Measurements from ENCODE around the gene MAPK4. TPM values are rescaled to one million over a fixed set of nuclear protein-coding genes. Genes with fewer than 3 reads are reported as not detected.
A peak's percentile ranks its signal among the peaks of the same experiment; 100 is the strongest.

MAPK4 gene
- total RNA-seq, 2 donors from 2014 or later, result 19.9 to 64.4 TPM

- DNase-seq (no peak), ATAC-seq (no peak)
- intact Hi-C loops (cut with DNase I), result no loop called here
These were observed 103.9 kb downstream of the MAPK4 start for GRCh38 chr18:50663626-50664441.

DNA sequence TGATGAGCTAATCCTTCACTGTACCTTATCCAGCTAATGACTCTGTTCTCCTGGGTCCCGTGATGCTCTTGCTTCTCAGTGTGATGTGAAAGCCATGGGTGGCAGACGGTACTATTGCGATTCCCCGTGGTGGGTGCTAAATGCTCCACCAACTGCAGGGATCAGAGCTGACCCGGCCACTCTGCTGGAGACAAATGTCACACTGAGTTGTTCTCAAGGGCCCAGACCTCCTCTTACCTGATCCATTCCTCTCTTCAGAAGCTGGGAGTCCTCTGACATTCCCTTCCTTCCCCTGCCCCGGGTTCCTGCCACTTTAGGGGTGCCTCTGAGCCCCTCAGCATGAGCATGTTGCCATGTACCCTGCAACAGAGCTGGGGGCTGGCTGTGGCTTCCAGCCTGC, 105.1 kb downstream of the MAPK4 start:
- intact Hi-C loops (cut with DNase I), result no loop called here
- no peak for ATAC-seq
- no peak for DNase-seq

- DNase-seq, result peak; percentile 53
- ATAC-seq, result peak; percentile 79 to 85
- intact Hi-C loops (cut with DNase I), result no loop called here
These were observed 105.6 kb downstream of the MAPK4 start for GRCh38 chr18:50665519-50665918.

GRCh38 chr18:50666536-50666935, 106.6 kb downstream of the MAPK4 start:
- DNase-seq, result no peak
- intact Hi-C loops (cut with DNase I), result no loop called here
- no peak for ATAC-seq

DNA sequence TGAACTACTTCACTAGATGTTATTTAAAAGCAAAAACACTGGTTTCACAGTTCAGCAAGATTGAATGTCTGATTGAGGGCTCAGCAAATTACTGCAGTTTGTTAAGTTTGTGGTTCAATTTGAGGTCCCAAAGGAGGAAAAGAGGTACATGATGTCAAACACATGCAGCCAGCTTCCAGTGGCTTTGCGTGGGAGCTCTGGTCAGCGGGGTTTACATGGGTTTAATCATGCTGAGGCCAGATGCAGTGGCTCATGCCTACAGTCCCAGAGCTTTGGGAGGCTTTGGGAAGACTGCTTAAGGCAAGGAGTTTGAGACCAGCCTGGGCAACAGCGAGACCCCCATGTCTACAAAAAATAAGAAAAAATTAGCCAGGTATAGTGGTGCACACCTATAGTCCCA, 111.5 kb downstream of the MAPK4 start:
- intact Hi-C loops (cut with DNase I), result no loop called here
- no peak for ATAC-seq

GRCh38 chr18:50674307-50674980, 114.6 kb downstream of the MAPK4 start:
- ATAC-seq, result peak; percentile 90 to 91
- intact Hi-C loops (cut with DNase I), result no loop called here

More for the DNA sequence above, 111.5 kb downstream of the MAPK4 start:
- DNase-seq, result no peak

GRCh38 chr18:50675043-50675442, 115.2 kb downstream of the MAPK4 start:
- ATAC-seq (peak; percentile 2 to 66), DNase-seq (no peak)
- intact Hi-C loops (cut with DNase I), result no loop called here

More at GRCh38 chr18:50674307-50674980, 114.6 kb downstream of the MAPK4 start:
- DNase-seq, result no peak

DNA sequence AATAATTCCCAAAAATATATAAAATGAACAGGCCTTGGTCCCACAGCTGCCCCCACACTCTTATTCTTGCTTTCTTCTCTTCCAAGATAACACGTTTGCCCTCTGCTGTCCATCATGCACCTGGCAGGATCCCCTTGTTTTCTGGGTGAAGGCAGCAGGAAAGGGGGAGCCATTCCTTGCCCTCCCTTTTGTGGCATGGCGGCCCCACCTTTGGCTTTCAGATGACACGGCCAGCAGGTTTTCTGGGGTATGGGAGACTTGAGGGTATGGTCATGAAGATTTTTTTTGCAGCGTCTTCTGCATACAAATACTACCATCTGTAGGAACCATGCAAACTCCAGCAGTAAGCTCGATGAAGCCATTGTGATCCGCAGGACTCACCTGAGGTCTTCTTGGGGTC, 118.8 kb downstream of the MAPK4 start:
- ATAC-seq, result no peak
- DNase-seq, result no peak
- intact Hi-C loops (cut with DNase I), result no loop called here

GRCh38 chr18:50679056-50679455, 119.2 kb downstream of the MAPK4 start:
- DNase-seq (no peak), ATAC-seq (no peak)
- intact Hi-C loops (cut with DNase I), result no loop called here

DNA sequence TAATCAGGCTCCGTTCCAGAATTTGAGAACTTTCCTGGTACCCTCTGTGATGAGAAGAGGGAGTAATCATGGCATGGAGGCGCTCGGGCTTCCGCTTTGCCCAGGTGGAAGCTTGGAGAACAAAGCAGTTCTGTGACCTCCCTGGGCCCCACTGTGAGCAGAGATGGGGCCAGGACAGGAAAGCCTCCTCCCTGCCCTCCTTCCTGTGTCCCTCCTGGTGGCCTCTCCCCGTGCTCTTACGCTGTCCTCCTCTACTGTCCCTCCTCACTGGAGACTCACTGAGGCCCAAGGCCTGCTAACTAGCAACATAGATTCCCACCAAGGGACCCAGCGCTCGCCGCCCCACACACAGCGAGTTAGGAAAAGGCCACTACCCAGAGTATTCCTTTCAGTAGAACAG, 119.8 kb downstream of the MAPK4 start:
- ATAC-seq (no peak), DNase-seq (no peak)
- intact Hi-C loops (cut with DNase I), result no loop called here

- no peak for ATAC-seq
- intact Hi-C loops (cut with DNase I), result no loop called here
- DNase-seq, result no peak
These were observed 121.1 kb downstream of the MAPK4 start for GRCh38 chr18:50680966-50681365.

GRCh38 chr18:50682852-50683251, 123.0 kb downstream of the MAPK4 start:
- no peak for ATAC-seq
- DNase-seq, result no peak
- intact Hi-C loops (cut with DNase I), result no loop called here

DNA sequence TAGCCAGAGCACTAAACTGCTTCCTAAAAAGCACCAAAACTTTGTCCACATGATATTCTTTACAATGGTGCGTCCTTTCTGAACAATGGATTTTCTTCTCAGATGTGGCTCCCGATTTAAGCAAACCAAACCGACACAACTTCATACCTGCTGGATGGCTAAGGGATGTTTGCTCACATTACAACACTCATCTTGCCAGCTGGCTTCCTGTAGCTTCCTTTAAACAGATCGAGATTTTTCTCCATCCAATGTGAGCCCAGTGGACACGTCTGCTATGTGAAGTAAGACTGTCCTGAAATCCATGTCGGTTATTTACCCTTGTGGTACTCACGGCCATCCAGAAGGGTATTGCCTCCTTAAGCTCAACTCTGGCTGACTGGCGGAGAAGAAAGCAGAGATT, 126.5 kb downstream of the MAPK4 start:
- intact Hi-C loops (cut with DNase I), result no loop called here
- ATAC-seq (no peak), DNase-seq (no peak)

DNA sequence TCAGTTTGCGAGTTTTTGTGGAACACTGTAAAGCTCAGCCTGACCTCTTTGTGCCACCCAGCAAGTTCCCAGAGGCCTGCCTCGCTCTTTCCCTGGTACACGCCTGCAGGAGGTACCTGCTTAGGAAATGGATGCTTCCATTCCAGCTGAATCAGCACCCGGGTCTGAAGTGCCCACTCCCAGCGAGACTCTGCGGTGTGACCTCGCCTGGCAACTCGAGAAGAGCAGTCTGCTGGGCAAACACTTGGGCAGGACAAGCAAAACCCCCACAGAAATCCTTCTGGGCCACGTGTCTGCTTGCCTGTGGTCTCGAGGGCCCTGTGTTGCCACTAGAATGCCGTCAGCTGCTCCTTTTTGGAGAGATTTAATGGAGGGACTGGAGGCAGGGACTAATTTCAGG, 127.6 kb downstream of the MAPK4 start:
- no peak for ATAC-seq
- no peak for DNase-seq
- intact Hi-C loops (cut with DNase I), result no loop called here

GRCh38 chr18:50689578-50689977, 129.7 kb downstream of the MAPK4 start:
- intact Hi-C loops (cut with DNase I), result no loop called here
- DNase-seq (no peak), ATAC-seq (no peak)

- DNase-seq, result no peak
- peak; percentile 20 to 43 for ATAC-seq
- intact Hi-C loops (cut with DNase I), result loop anchor here in 1 of 2 donors (10.0 kb wide), 1 partner anchor 91 kb away; no protein-coding TSS in a partner anchor
These were observed 134.3 kb downstream of the MAPK4 start for GRCh38 chr18:50694147-50694546.

- DNase-seq (peak; percentile 40), ATAC-seq (peak; percentile 84 to 91)
- intact Hi-C loops (cut with DNase I), result loop anchor here in 1 of 2 donors (10.0 kb wide), 1 partner anchor 89 kb away; no protein-coding TSS in a partner anchor
These were observed 135.7 kb downstream of the MAPK4 start for GRCh38 chr18:50695431-50696176.

GRCh38 chr18:50696436-50696835, 136.5 kb downstream of the MAPK4 start:
- no peak for DNase-seq
- no peak for ATAC-seq
- intact Hi-C loops (cut with DNase I), result loop anchor here in 1 of 2 donors (10.0 kb wide), 1 partner anchor 88 kb away; no protein-coding TSS in a partner anchor

DNA sequence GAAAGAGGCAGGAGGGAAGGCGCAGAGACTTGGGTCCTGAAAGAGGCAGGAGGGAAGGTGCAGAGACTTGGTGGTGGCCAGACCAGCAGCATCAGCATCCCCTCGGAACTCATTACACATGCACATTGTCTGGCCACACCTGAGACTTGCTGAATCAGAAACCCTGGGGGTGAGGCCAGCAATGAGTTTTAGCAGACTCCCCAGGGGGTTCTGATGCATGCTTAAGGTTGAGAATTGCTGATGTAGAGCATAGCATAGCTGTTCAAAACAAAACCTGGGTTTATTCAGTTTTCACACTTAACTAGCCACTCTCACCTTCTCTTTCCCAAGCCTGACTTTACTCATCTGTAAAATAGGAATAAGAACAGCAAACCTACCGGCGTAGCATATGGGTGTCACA, 137.0 kb downstream of the MAPK4 start:
- no peak for ATAC-seq
- DNase-seq, result no peak
- intact Hi-C loops (cut with DNase I), result loop anchor here in 1 of 2 donors (10.0 kb wide), 1 partner anchor 88 kb away; no protein-coding TSS in a partner anchor

DNA sequence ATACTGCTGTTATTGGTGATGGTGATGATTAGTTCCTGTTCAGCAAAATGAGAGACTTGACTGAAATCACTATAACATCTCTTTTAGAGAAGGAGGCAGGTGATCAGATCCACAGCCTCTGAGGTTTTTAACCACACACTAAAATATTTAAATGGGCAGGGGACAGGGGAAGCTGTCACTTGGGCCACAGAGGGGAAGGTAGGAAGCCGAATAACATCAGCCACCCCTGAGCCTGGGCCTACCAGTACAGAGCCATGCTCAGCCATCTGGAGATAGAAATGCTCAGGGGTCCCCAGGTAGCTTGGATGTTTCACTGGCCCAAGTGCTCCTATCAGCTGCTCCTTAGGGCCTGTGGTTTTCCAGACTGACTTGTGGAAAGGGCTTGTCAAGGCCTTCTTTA, 137.6 kb downstream of the MAPK4 start:
- ATAC-seq, result no peak
- no peak for DNase-seq
- intact Hi-C loops (cut with DNase I), result loop anchor here in 1 of 2 donors (10.0 kb wide), 1 partner anchor 87 kb away; no protein-coding TSS in a partner anchor
